ENCODE results near the gene SRP9. TPM values are rescaled to one million over a fixed set of nuclear protein-coding genes. Genes with fewer than 3 reads are reported as not detected.

SRP9 gene
- polyA plus RNA-seq, 1 of the 3 experiments (the other 2 are of a cell fraction) = 156 TPM

GRCh38 chr1:225817611-225818061 is 40.0 kb downstream of the SRP9 start (continued):
- TF ChIP-seq REST (IDR thresholded peaks at IDR 0.05; ENCODE audit: low read depth, low read length) (no peak), POLR2AphosphoS5 (IDR thresholded peaks at IDR 0.05; ENCODE audit: low read depth, low read length) (no peak), YY1 (IDR thresholded peaks at IDR 0.05; ENCODE audit: low read depth) (no peak), CHD2 (IDR thresholded peaks at IDR 0.05; ENCODE audit: low read length, partially characterized antibody) (no peak), PBX3 (IDR thresholded peaks at IDR 0.05) (no peak), GABPA (IDR thresholded peaks at IDR 0.05; ENCODE audit: low read depth) (no peak), GATA2 (CRISPR knock-in tag; IDR thresholded peaks at IDR 0.05) (no peak), EP300 (IDR thresholded peaks at IDR 0.05; ENCODE audit: borderline replicate concordance in 1 of 2, low read depth in 1 of 2, low read length in 1 of 2) (peak in 1 of 2 experiments; percentile 36; a peak in 1 of 4 replicates), RFX5 (IDR thresholded peaks at IDR 0.05; ENCODE audit: low read length) (no peak), SIN3A (IDR thresholded peaks at IDR 0.05; ENCODE audit: borderline replicate concordance, low read depth, low read length) (no peak), NFIC (IDR thresholded peaks at IDR 0.05; ENCODE audit: borderline replicate concordance) (peak; percentile 74), ELF1 (IDR thresholded peaks at IDR 0.05) (peak; percentile 9; the same call in 1 of the 2 replicates), USF2 (IDR thresholded peaks at IDR 0.05; ENCODE audit: borderline replicate concordance, low read depth, low read length) (no peak), RCOR1 (IDR thresholded peaks at IDR 0.05; ENCODE audit: low read length) (no peak), FOXM1 (IDR thresholded peaks at IDR 0.05; ENCODE audit: low read depth) (no peak), RAD21 (IDR thresholded peaks at IDR 0.05; ENCODE audit: low read length) (no peak), TAF1 (IDR thresholded peaks at IDR 0.05; ENCODE audit: borderline replicate concordance, low read depth, low read length) (no peak), FOSL2 (IDR thresholded peaks at IDR 0.05; ENCODE audit: borderline replicate concordance, low read depth) (peak; percentile 55; the same call in 1 of the 2 replicates), IRF3 (IDR thresholded peaks at IDR 0.05; ENCODE audit: low read depth, low read length) (no peak), RXRA (IDR thresholded peaks at IDR 0.05; ENCODE audit: borderline replicate concordance, low read depth) (no peak), FOXJ3 (CRISPR knock-in tag; IDR thresholded peaks at IDR 0.05) (no peak), MXI1 (IDR thresholded peaks at IDR 0.05; ENCODE audit: low read depth, low read length) (no peak)

Data from SK-N-SH (cell line).